Esophagus muscularis mucosa (tissue), 4 donors: ENCODE results near the gene CD74. TPM values are rescaled to one million over a fixed set of nuclear protein-coding genes. Genes with fewer than 3 reads are reported as not detected.

ENCODE experiments used
- DNase-seq: peaks from one replicate; pipeline ENCODE4 v3.0.0-alpha.2; 2017; ENCODE audit errors: extremely low spot score
- H3K27ac ChIP-seq, 4 donors: fragments of 200-600 bp; sonication (generic); replicated peaks in 1 of 4; 1 replicate in 3 of 4; 2 replicates in 1 of 4; pipeline ENCODE4 v1.5.1; 2016 to 2019; ENCODE audit warnings: mild to moderate bottlenecking in 1 of 4
- H3K27me3 ChIP-seq, 4 donors: fragments of 200-600 bp; sonication (generic); one replicate each; pipeline versions ENCODE4 v1.5.1 to v1.6.0; 2016 to 2019
- H3K36me3 ChIP-seq, 4 donors: fragments of 200-600 bp; sonication (generic); one replicate each; pipeline ENCODE4 v1.5.1; 2016 to 2019
- H3K4me1 ChIP-seq, 4 donors: fragments of 200-600 bp; sonication (generic); one replicate each; pipeline ENCODE4 v1.5.1; 2016 to 2019
- H3K4me3 ChIP-seq, 4 donors: fragments of 200-600 bp; sonication (generic); 1 replicate in 2 of 4; 2 replicates in 2 of 4; pipeline ENCODE4 v1.5.1; 2016 to 2019; ENCODE audit warnings: mild to moderate bottlenecking in 4 of 4, moderate library complexity in 1 of 4
- H3K9me3 ChIP-seq, 4 donors: fragments of 200-600 bp; sonication (generic); 1 replicate in 3 of 4; 2 replicates in 1 of 4; pipeline ENCODE4 v1.5.1; 2016 to 2019
- CTCF ChIP-seq, 3 experiments: fragments of 200-600 bp in 2 of 3; fragments of 450-650 bp in 1 of 3; sonication (generic) in 2 of 3; IDR thresholded peaks; one replicate each; pipeline ENCODE4 v1.5.1; 2017 to 2019; ENCODE audit warnings: antibody characterized with exemption in 3 of 3, mild to moderate bottlenecking in 2 of 3, moderate library complexity in 1 of 3
- EP300 ChIP-seq: sonication (generic); formaldehyde crosslinking; IDR thresholded peaks from one replicate; pipeline ENCODE4 v1.6.1; 2017; ENCODE audit warnings: antibody characterized with exemption
- POLR2A ChIP-seq: fragments of 450-650 bp; IDR thresholded peaks from one replicate; pipeline ENCODE4 v1.6.1; 2017; ENCODE audit warnings: antibody characterized with exemption, moderate library complexity, mild to moderate bottlenecking, low read depth
- POLR2AphosphoS5 ChIP-seq, 2 donors: sonication (generic); formaldehyde crosslinking; IDR thresholded peaks; one replicate each; pipeline ENCODE4 v1.6.1; 2017; ENCODE audit warnings: antibody characterized with exemption in 2 of 2
- WGBS: methylation state at CpG from one replicate; pipeline ENCODE4 v1.1.5; 2018; 5-methylcytosine and 5-hydroxymethylcytosine counted together
- intact Hi-C: fragments of 100-400 bp; cut with DNase I; formaldehyde crosslinking; loops from one replicate; pipeline ENCODE4 v1.15.1; 2023
- total RNA-seq, 4 donors: library from RNA; depleted of rRNA; stranded (reverse); fragments of >200 nt; gene quantifications; one replicate each; pipeline versions ENCODE4 v1.1.0 to v1.2.1, GENCODE V29; 2016

CD74 gene
- total RNA-seq, 4 donors from 2014 or later: 270 to 595 (median 555) TPM

DNA sequence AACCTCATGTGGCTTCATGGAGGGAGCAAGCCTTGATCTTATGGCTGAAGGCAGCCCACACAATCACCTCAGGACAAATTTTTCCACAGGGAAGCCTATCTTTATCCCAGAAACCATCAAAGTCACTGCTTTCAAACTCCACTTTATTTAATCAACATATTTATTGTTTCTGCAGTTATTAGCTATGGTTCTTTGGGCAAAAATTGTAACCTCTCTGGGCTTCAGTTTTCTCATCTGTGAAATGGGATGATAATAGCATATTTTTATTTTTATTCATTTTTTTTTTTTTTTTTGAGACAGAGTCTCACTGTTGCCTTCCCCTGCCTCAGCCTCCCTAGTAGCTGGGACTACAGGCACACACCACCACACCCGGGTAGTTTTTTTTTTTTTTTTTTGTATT, 38.9 kb upstream of the CD74 start:
- Histone ChIP-seq H3K27me3 (no peaks in the 10 kb centered on the region), H3K27ac (no peak overlapping the region), H3K9me3 (peaks cover 0 to 6% (median 0%) of the 10 kb centered on the region in 4 donors), H3K4me3 (no peak overlapping the region), H3K36me3 (peaks cover 11 to 14% (median 13%) of the 10 kb centered on the region in 4 donors), H3K4me1 (peaks cover 13 to 25% (median 19%) of the 10 kb centered on the region in 4 donors)
- intact Hi-C loops: no loop called here
- no peak for TF ChIP-seq EP300
- TF ChIP-seq POLR2AphosphoS5 (IDR thresholded peaks at IDR 0.05): no peak
- TF ChIP-seq CTCF (IDR thresholded peaks at IDR 0.05): no peak
- TF ChIP-seq POLR2A: no peak
- no peak for DNase-seq
- WGBS: 100% methylated on average over 1 of the region's 1 CpG

- TF ChIP-seq CTCF (IDR thresholded peaks at IDR 0.05) (peak; percentile 88 to 94 (median 93)), POLR2AphosphoS5 (IDR thresholded peaks at IDR 0.05) (peak; percentile 85 to 97), EP300 (no peak), POLR2A (peak; percentile 92)
- Histone ChIP-seq H3K36me3 (peaks cover 30 to 33% (median 31%) of the 10 kb centered on the region in 4 donors), H3K27me3 (no peaks in the 10 kb centered on the region), H3K27ac (peak within 1 kb of the TSS; percentile 88 to 95 (median 92)), H3K9me3 (peaks cover 0 to 6% (median 0%) of the 10 kb centered on the region in 4 donors), H3K4me1 (peaks cover 13 to 43% (median 26%) of the 10 kb centered on the region in 4 donors), H3K4me3 (peak within 1 kb of the TSS; percentile 63 to 86 (median 72))
- DNase-seq: peak; percentile 99
- intact Hi-C loops: loop anchor here (10.0 kb wide), 1 partner anchor 315 kb away; no protein-coding TSS in a partner anchor
- WGBS: 9% methylated on average over 34 of the region's 58 CpGs
Observed at GRCh38 chr5:150449517-150450339, 37.0 kb upstream of the CD74 start, which contains the start of gene RPS14. Gene RPS14 (minus strand): TSS chr5:150449739. CDS start chr5:150447733, 2,006 bp downstream.

DNA sequence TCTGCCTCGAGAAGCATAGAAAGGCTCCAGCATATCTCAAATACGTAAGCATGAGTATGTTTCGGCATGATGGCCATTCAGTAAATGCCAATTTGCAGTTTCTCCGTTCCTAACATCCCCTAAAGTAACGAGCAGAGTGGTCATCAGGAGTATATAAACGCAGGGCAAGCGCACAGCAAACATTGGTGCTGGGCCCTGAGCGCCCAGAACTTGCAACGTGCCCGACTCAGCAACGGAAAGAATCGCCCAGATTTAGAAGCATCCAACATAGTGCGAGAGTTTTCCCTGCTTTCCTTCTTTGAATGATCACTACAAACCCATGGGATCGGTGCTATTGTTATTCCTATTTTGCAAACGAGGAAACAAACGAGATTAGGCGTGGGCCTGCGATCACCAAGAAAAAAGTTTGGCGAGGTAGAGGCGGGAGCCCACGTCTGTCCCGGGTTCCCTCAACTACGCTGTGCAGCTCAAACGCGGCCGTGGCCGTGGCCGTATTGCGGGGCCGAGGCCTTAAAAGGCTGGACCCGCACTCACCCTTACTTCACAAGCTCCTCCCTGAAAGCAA, 36.3 kb upstream of the CD74 start:
- WGBS: 0% methylated on average over 30 of the region's 31 CpGs
- peak overlapping the region; percentile 88 to 95 (median 92) for H3K27ac ChIP-seq
- no peaks in the 10 kb centered on the region for H3K27me3 ChIP-seq
- peaks cover 13 to 50% (median 30%) of the 10 kb centered on the region in 4 donors for H3K4me1 ChIP-seq
- DNase-seq: no peak
- H3K9me3 ChIP-seq: peaks cover 0 to 6% (median 0%) of the 10 kb centered on the region in 4 donors
- peaks cover 37 to 40% (median 38%) of the 10 kb centered on the region in 4 donors for H3K36me3 ChIP-seq
- TF ChIP-seq POLR2AphosphoS5 (IDR thresholded peaks at IDR 0.05): no peak
- TF ChIP-seq POLR2A: no peak
- TF ChIP-seq EP300: no peak
- no peak for TF ChIP-seq CTCF (IDR thresholded peaks at IDR 0.05)
- intact Hi-C loops: loop anchor here (10.0 kb wide), 1 partner anchor 314 kb away; no protein-coding TSS in a partner anchor
- peak overlapping the region; percentile 63 to 86 (median 72) for H3K4me3 ChIP-seq

- 30% methylated on average over 4 of the region's 4 CpGs for WGBS
- no peak for TF ChIP-seq POLR2AphosphoS5 (IDR thresholded peaks at IDR 0.05)
- no peak for TF ChIP-seq CTCF (IDR thresholded peaks at IDR 0.05)
- no peak for TF ChIP-seq POLR2A
- no peak for TF ChIP-seq EP300
- Histone ChIP-seq H3K27me3 (no peaks in the 10 kb centered on the region), H3K4me1 (peaks cover 13 to 51% (median 31%) of the 10 kb centered on the region in 4 donors), H3K27ac (peak overlapping the region; percentile 88 to 95 (median 92)), H3K4me3 (peak overlapping the region; percentile 63 to 86 (median 72)), H3K36me3 (peaks cover 44 to 47% (median 45%) of the 10 kb centered on the region in 4 donors), H3K9me3 (peaks cover 0 to 6% (median 0%) of the 10 kb centered on the region in 4 donors)
- intact Hi-C loops: loop anchor here (10.0 kb wide), 1 partner anchor 314 kb away; no protein-coding TSS in a partner anchor
- no peak for DNase-seq
Observed at GRCh38 chr5:150448334-150448733, 35.6 kb upstream of the CD74 start.
